Melanocyte of skin (primary cell): ENCODE measurements around the gene EMC10. TPM values are rescaled to one million over a fixed set of nuclear protein-coding genes. Genes with fewer than 3 reads are reported as not detected.

Experiments used
- total RNA-seq, 2 donors: library from RNA; depleted of rRNA; stranded (reverse); fragments of >200 nt; gene quantifications; 2 replicates each; pipeline ENCODE4 v1.2.3, GENCODE V29; 2012

Gene EMC10
- total RNA-seq, result 10 to 100 TPM; 44.3 to 55.7 TPM

DNA sequence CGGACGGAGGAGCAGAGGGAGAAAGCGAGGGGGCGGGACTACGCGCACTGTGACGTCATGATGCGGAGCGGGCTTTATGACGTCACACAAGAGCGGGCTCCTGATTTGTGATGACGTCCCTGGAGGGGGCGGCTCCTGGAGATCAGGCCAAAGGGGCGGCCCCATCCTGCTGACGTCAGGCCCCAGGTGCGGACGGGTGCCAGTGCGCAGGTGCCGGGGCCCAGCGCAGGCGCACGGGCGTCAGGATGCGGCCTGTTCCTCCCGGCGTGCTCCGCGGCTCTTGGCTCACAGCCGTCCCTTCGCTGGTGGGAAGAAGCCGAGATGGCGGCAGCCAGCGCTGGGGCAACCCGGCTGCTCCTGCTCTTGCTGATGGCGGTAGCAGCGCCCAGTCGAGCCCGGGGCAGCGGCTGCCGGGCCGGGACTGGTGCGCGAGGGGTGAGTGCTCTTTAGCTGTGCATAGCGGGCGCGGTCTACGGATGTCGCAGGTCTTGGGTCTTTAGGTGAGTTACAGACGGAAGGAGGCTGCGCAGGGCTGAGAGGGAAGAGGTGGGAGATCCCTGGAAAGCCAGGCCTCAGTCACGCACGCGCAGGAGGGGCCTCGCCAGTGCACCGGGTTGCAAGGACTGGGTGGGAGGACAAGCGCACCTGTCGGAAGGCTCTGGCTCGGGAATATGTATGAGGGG is at the start of gene EMC10, which contains the start of gene GARIN5A:
Gene EMC10, plus strand, starts transcription at position 284 of the 683 bp plus-strand sequence. Its CDS starts 38 bp downstream, at position 322.
Gene GARIN5A, minus strand, starts transcription at position 625 of the 683 bp plus-strand sequence. Its CDS starts 460 bp downstream, at position 165.

DNA sequence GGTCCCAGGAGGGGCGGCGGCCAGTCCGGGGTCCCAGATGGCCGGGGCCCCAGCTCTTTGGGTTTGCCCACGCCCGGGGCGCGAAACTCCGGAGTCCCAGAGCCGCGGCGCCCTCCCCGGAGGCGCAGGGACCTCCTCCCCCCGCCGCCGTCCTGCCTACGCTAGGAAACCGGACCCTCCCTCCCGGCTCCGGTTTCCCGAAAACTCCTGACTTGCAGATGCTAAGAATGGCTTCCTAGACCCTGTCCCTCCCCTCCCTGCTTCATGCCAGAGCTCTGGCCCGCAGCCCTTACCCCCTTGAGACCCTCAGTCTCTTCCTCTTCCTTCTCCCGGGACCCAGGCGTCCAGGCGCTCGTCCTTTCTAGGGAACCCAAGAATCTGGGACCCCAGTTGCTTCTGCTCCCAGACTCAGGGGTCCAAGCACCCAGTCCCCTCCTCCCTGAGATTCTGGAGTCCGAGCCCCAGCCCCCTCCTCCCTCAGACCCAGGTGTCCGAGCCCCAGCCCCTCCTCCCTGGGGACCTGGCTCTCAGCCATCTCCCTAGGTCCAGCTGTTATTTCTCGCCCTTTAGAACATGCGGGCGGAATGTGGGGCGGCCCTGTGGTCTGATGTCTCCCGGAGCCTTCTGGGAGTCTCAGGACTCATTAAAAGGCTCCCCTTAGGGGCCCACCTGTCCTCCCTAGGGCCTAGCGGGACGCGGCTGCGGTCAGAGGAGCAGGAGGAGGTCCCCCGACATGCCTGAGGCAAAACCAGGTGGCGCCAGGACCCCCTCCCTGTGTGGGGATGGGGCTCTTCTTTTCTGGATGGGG is 43.9 kb upstream of the EMC10 start, which contains the start of gene MYBPC2:
Gene MYBPC2, plus strand, starts transcription at position 672 of the 808 bp plus-strand sequence. Its CDS starts 62 bp downstream, at position 734.

DNA sequence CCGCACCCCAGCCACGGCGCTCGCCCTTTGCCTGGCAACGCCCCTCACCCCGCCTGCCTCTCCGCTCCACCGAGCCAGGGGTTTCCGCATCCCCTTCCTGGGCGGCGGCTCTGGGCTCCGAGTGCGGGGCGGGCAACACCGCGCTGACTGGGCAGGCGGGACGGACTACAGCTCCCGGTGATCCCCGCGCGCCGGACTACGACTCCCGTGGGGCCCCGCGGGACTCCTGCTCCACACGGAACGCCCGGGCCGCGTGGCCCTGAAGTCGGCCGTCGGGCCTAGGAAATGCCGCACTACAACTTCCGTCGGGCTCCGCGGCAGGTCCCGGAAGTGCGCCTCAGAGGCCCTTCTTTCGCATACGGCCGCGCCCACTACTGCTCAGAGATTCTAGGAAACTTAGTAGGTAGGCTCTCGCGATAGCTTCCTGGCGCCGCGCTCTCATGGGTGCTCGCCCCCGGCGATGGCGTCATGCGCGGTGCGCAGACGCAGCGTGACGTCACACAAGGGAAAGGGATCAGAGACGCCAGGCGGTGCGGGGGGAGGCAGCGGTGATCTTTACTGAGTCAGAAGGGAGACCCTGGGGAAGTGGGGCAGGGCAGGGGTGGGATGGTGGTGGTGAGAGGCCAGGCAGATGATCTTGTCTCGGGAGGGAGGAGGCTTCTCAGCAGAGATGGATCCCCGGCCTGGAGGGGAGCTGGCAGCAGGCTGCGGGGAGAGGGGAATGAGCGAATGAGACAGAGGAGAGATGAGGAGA is 34.9 kb downstream of the EMC10 start, which contains the start of gene JOSD2:
Gene JOSD2, minus strand, starts transcription at position 123 of the 754 bp plus-strand sequence. CDS start 760 bp downstream, outside the sequence.

DNA sequence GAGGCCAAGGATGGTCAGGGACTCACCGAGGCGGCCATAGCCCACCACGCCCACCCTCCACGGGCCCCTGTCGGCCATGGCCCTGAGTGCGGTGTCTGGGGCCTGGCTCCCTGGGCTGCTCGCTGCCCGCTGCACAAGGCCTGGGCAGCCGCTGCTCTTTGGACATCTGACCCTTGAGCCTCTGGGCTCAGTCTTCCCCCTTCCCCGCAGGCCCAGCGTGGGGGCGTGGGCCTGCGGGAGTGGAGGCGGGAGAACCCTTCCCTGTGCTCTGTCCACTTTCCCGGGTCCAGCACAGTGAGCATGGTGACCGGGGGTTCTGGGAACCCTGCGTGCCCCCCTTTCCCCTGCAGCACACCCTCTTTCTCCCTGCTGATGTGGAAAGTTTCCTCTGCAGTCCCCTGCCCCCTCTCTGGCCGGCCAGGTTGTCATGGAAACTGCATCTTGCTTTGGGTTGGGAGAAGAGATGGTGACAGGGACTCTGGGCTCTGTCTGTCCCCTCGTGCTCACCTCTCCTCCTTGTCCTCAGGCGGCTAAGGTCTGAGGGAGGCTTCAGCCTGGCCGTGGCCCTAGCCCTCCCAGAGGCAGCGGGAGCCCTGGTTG is 37.5 kb downstream of the EMC10 start, which contains the start of gene ASPDH:
Gene ASPDH, minus strand, starts transcription at position 168 of the 600 bp plus-strand sequence. Its CDS starts 90 bp downstream, at position 78.

Other genes with a start within 250 kb of the EMC10 start
- under 1 TPM; under 0.01 TPM for gene KCNC3, start 147.1 kb upstream of the EMC10 start, total RNA-seq
- 1 to 10 TPM in 1 of 2 donors, not detected in 1; 1.4 TPM for gene NAPSA, start 110.9 kb upstream of the EMC10 start, total RNA-seq
- gene NR1H2, start 100.0 kb upstream of the EMC10 start, total RNA-seq, result 10 to 100 TPM; 67.1 to 88.9 TPM
- gene POLD1, start 92.2 kb upstream of the EMC10 start, total RNA-seq, result 10 to 100 TPM; 30.3 to 73.3 TPM
- gene SPIB, start 57.6 kb upstream of the EMC10 start, total RNA-seq, result not detected
- not detected for gene MYBPC2, start 43.6 kb upstream of the EMC10 start, total RNA-seq
- gene GARIN5A, start 341 bp downstream of the EMC10 start, total RNA-seq, result not detected
- gene JOSD2, start 34.7 kb downstream of the EMC10 start, total RNA-seq, result 10 to 100 TPM; 24.6 to 25.8 TPM
- not detected for gene ASPDH, start 37.4 kb downstream of the EMC10 start, total RNA-seq
- gene LRRC4B, start 91.9 kb downstream of the EMC10 start, total RNA-seq, result under 1 TPM in 1 of 2 donors, not detected in 1; under 0.01 TPM
- gene SYT3, start 163.4 kb downstream of the EMC10 start, total RNA-seq, result not detected
- not detected for gene C19orf81, start 172.9 kb downstream of the EMC10 start, total RNA-seq
- gene SHANK1, start 243.3 kb downstream of the EMC10 start, total RNA-seq, result under 1 TPM in 1 of 2 donors, not detected in 1; 0.67 TPM
- 10 to 100 TPM in 1 of 2 donors, 1 to 10 TPM in 1; 5.5 to 25.0 TPM for gene CLEC11A, start 246.9 kb downstream of the EMC10 start, total RNA-seq